Upper lobe of left lung (tissue), 6 donors: ENCODE results near the gene CMYA5. TPM values are rescaled to one million over a fixed set of nuclear protein-coding genes. Genes with fewer than 3 reads are reported as not detected.

Experiments used
- ATAC-seq, 2 donors: fragments of 200-7000 bp; cut with Tn5 transposase; one replicate each; pipeline ENCODE4 v1.9.1; 2022; ENCODE audit warnings: mild to moderate bottlenecking in 2 of 2, moderate library complexity in 2 of 2; ENCODE audit not compliant: low FRiP score in 2 of 2
- DNase-seq, 2 donors: peaks; one replicate each; pipeline ENCODE4 v3.0.0-alpha.2; 2019 to 2020
- H3K27ac ChIP-seq, 4 donors: fragments of 200-600 bp; sonication (generic); one replicate each; pipeline ENCODE4 v1.5.1; 2016 to 2019
- H3K27me3 ChIP-seq, 4 donors: fragments of 200-600 bp; sonication (generic); one replicate each; pipeline ENCODE4 v1.5.1; 2017 to 2019
- H3K36me3 ChIP-seq, 4 donors: fragments of 200-600 bp; sonication (generic); one replicate each; pipeline ENCODE4 v1.5.1; 2016 to 2019
- H3K4me1 ChIP-seq, 4 donors: fragments of 200-600 bp; sonication (generic); one replicate each; pipeline ENCODE4 v1.5.1; 2018 to 2019
- H3K4me3 ChIP-seq, 4 donors: fragments of 200-600 bp; sonication (generic); one replicate each; pipeline ENCODE4 v1.5.1; 2017 to 2019; ENCODE audit warnings: mild to moderate bottlenecking in 2 of 4, moderate library complexity in 1 of 4
- H3K9me3 ChIP-seq, 4 donors: fragments of 200-600 bp; sonication (generic); one replicate each; pipeline ENCODE4 v1.5.1; 2018 to 2019
- CTCF ChIP-seq, 6 experiments: fragments of 450-650 bp in 4 of 6; fragments of 200-600 bp in 2 of 6; sonication (generic) in 2 of 6; IDR thresholded peaks; one replicate each; pipeline ENCODE4 v1.5.1; 2016 to 2019; ENCODE audit warnings: antibody characterized with exemption in 6 of 6
- EP300 ChIP-seq, 4 donors: sonication (generic); formaldehyde crosslinking; IDR thresholded peaks; one replicate each; pipeline ENCODE4 v1.5.1; 2017; ENCODE audit warnings: antibody characterized with exemption in 4 of 4, control low read depth in 2 of 4
- POLR2A ChIP-seq, 4 donors: fragments of 450-650 bp; IDR thresholded peaks; one replicate each; pipeline ENCODE4 v1.5.1; 2016 to 2017; ENCODE audit warnings: antibody characterized with exemption in 4 of 4, mild to moderate bottlenecking in 2 of 4
- POLR2AphosphoS5 ChIP-seq, 2 donors: sonication (generic); formaldehyde crosslinking; IDR thresholded peaks; one replicate each; pipeline ENCODE4 v1.5.1; 2017; ENCODE audit warnings: antibody characterized with exemption in 2 of 2
- WGBS, 2 donors: methylation state at CpG; one replicate each; pipeline ENCODE4 v1.1.5; 2017 to 2018; 5-methylcytosine and 5-hydroxymethylcytosine counted together
- total RNA-seq, 6 donors: library from RNA; depleted of rRNA in 4 of 6; stranded (reverse); fragments of >200 nt in 4 of 6; gene quantifications; one replicate each; pipeline versions ENCODE4 v1.1.0 to v1.2.1, GENCODE V29; 2016 to 2021
- donor health status: DM: no; HTN: no; CAD: no; lungs with moderate emphysema.
- donor health status: DM: no; HTN: yes; CAD: no; lungs with severe emphysema.

CMYA5 gene
- total RNA-seq, 6 donors from 2014 or later, result 0.77 to 12.6 (median 3.6) TPM

- no peak overlapping the region for H3K27ac ChIP-seq
- H3K4me1 ChIP-seq, result no peaks in the 10 kb centered on the region
- no peaks in the 10 kb centered on the region for H3K36me3 ChIP-seq
- no peak for TF ChIP-seq EP300 (IDR thresholded peaks at IDR 0.05)
- TF ChIP-seq POLR2A (IDR thresholded peaks at IDR 0.05), result no peak
- TF ChIP-seq POLR2AphosphoS5 (IDR thresholded peaks at IDR 0.05), result no peak
- TF ChIP-seq CTCF (IDR thresholded peaks at IDR 0.05), result no peak
- WGBS, 2 donors, result 86 to 87% methylated on average over 8 of the region's 8 CpGs
- H3K27me3 ChIP-seq, result no peaks in the 10 kb centered on the region
- no peak overlapping the region for H3K4me3 ChIP-seq
- H3K9me3 ChIP-seq, result no peaks in the 10 kb centered on the region
- no peak for DNase-seq
- no peak for ATAC-seq
These were observed 64.4 kb downstream of the CMYA5 start for GRCh38 chr5:79753877-79754645.

- WGBS, 2 donors, result 87 to 88% methylated on average over 7 of the region's 7 CpGs
- Histone ChIP-seq H3K9me3 (no peaks in the 10 kb centered on the region), H3K27ac (no peak overlapping the region), H3K27me3 (no peaks in the 10 kb centered on the region), H3K4me3 (no peak overlapping the region), H3K36me3 (no peaks in the 10 kb centered on the region), H3K4me1 (no peaks in the 10 kb centered on the region)
- DNase-seq (no peak), ATAC-seq (no peak)
- TF ChIP-seq POLR2AphosphoS5 (IDR thresholded peaks at IDR 0.05) (no peak), CTCF (IDR thresholded peaks at IDR 0.05) (no peak), EP300 (IDR thresholded peaks at IDR 0.05) (no peak), POLR2A (IDR thresholded peaks at IDR 0.05) (no peak)
These were observed 65.4 kb downstream of the CMYA5 start for GRCh38 chr5:79754865-79755555.

GRCh38 chr5:79756076-79756475, 66.4 kb downstream of the CMYA5 start:
- H3K36me3 ChIP-seq, result no peaks in the 10 kb centered on the region
- H3K27ac ChIP-seq, result no peak overlapping the region
- H3K9me3 ChIP-seq, result no peaks in the 10 kb centered on the region
- WGBS, 2 donors, result 35 to 38% methylated on average over 4 of the region's 4 CpGs
- H3K4me3 ChIP-seq, result no peak overlapping the region
- H3K27me3 ChIP-seq, result no peaks in the 10 kb centered on the region
- no peak for ATAC-seq
- TF ChIP-seq CTCF (IDR thresholded peaks at IDR 0.05) (no peak), POLR2AphosphoS5 (IDR thresholded peaks at IDR 0.05) (no peak), POLR2A (IDR thresholded peaks at IDR 0.05) (no peak)
- no peak for DNase-seq
- H3K4me1 ChIP-seq, result no peaks in the 10 kb centered on the region

GRCh38 chr5:79759436-79759835, 69.8 kb downstream of the CMYA5 start:
- Histone ChIP-seq H3K4me3 (no peak overlapping the region), H3K27ac (no peak overlapping the region), H3K27me3 (no peaks in the 10 kb centered on the region), H3K4me1 (no peaks in the 10 kb centered on the region), H3K36me3 (no peaks in the 10 kb centered on the region), H3K9me3 (no peaks in the 10 kb centered on the region)
- DNase-seq, result no peak
- 86 to 93% methylated on average over 2 of the region's 2 CpGs for WGBS, 2 donors
- no peak for TF ChIP-seq POLR2AphosphoS5 (IDR thresholded peaks at IDR 0.05)
- no peak for TF ChIP-seq POLR2A (IDR thresholded peaks at IDR 0.05)
- TF ChIP-seq EP300 (IDR thresholded peaks at IDR 0.05), result no peak
- no peak for TF ChIP-seq CTCF (IDR thresholded peaks at IDR 0.05)
- peak in 1 of 2 donors; percentile 38 for ATAC-seq
